Endothelial cell of umbilical vein (primary cell): ENCODE results near the gene SUMF1. TPM values are rescaled to one million over a fixed set of nuclear protein-coding genes. Genes with fewer than 3 reads are reported as not detected.

Source experiments
- BruUV-seq: library from RNA; stranded (reverse); fragments of 400-500 nt; replicated peaks from 2 replicates; lab custom pipeline; 2021; lab: Mats Ljungman, UMichigan
- CTCF ChIA-PET: fragments of 300-600, 350-600 bp; sonication (Branson Sonifier 250); formaldehyde crosslinking; loops from one replicate; lab custom pipeline; 2021; ENCODE audit warnings: antibody characterized with exemption, inconsistent platforms; lab: Charles Lee
- POLR2A ChIA-PET: fragments of 300-600, 350-600 bp; sonication (Branson Sonifier 250); formaldehyde crosslinking; loops from one replicate; lab custom pipeline; 2021; ENCODE audit warnings: antibody characterized with exemption, inconsistent platforms; lab: Charles Lee
- DNase-seq: peaks from one replicate; pipeline ENCODE4 v3.0.0-alpha.2; 2011; ENCODE audit warnings: low read depth, low spot score
- FAIRE-seq: peaks from 2 replicates; lab custom pipeline; 2011; peaks lifted over from hg19 to GRCh38; lab: Jason Lieb, UNC
- H2AFZ ChIP-seq: 2 replicates; pipeline ENCODE4 v1.6.0; 2012; ENCODE audit warnings: low read depth, low read length, control low read depth, inconsistent platforms
- H3K27ac ChIP-seq: 2 replicates; pipeline ENCODE4 v1.5.1; 2011; ENCODE audit warnings: low read depth, mild to moderate bottlenecking, control low read depth, low read length, moderate library complexity; ENCODE audit not compliant: insufficient read depth
- H3K27me3 ChIP-seq, 2 experiments: 2 replicates each; pipeline versions ENCODE4 v1.6.0 to v1.6.1; 2011; ENCODE audit warnings: low read length in 2 of 2, mixed read lengths in 1 of 2; ENCODE audit not compliant: control insufficient read depth in 2 of 2, insufficient read depth in 2 of 2
- H3K36me3 ChIP-seq, 2 experiments: 2 replicates in 1 of 2; 3 replicates in 1 of 2; pipeline ENCODE4 v1.5.1; 2011; ENCODE audit warnings: low read length in 2 of 2, mild to moderate bottlenecking in 1 of 2, moderate library complexity in 1 of 2; ENCODE audit not compliant: control insufficient read depth in 2 of 2, insufficient read depth in 2 of 2; ENCODE audit errors: extremely low read depth in 1 of 2
- H3K4me1 ChIP-seq: 3 replicates; pipeline ENCODE4 v1.5.1; 2011; ENCODE audit warnings: mild to moderate bottlenecking, low read length; ENCODE audit not compliant: control insufficient read depth, insufficient read depth; ENCODE audit errors: extremely low read depth
- H3K4me2 ChIP-seq: 2 replicates; pipeline ENCODE4 v1.6.1; 2011; ENCODE audit warnings: low read length, control low read depth, mixed read lengths; ENCODE audit not compliant: insufficient read depth
- H3K4me3 ChIP-seq, 3 experiments: fragments of 200-600 bp in 1 of 3; sonication (generic), shearing (Covaris generic) in 1 of 3; replicated peaks in 1 of 3; 2 replicates each; pipeline ENCODE4 v1.5.1; 2011 to 2016; ENCODE audit warnings: control low read depth in 3 of 3, low read length in 3 of 3, mild to moderate bottlenecking in 2 of 3, inconsistent platforms in 1 of 3, low read depth in 1 of 3, moderate library complexity in 1 of 3; ENCODE audit not compliant: insufficient read depth in 1 of 3
- H3K79me2 ChIP-seq: 2 replicates; pipeline ENCODE4 v1.6.0; 2012; ENCODE audit warnings: low read length, inconsistent platforms; ENCODE audit not compliant: control insufficient read depth, insufficient read depth
- H3K9ac ChIP-seq: replicated peaks from 2 replicates; pipeline ENCODE3; 2011; ENCODE audit warnings: low read length, control low read depth; ENCODE audit not compliant: insufficient read depth; ENCODE audit errors: extremely low read depth
- H3K9me1 ChIP-seq: replicated peaks from 3 replicates; pipeline ENCODE4 v1.6.0; 2011; ENCODE audit warnings: mild to moderate bottlenecking, low read length; ENCODE audit not compliant: control insufficient read depth, insufficient read depth; ENCODE audit errors: extremely low read depth
- H3K9me3 ChIP-seq: replicated peaks from 2 replicates; pipeline ENCODE4 v1.5.1; 2012; ENCODE audit warnings: low read length, inconsistent platforms; ENCODE audit not compliant: control insufficient read depth, insufficient read depth
- H4K20me1 ChIP-seq: replicated peaks from 2 replicates; pipeline ENCODE3; 2011; ENCODE audit warnings: mild to moderate bottlenecking, low read length; ENCODE audit not compliant: control insufficient read depth, insufficient read depth; ENCODE audit errors: extremely low read depth
- CTCF ChIP-seq, 2 donors: IDR thresholded peaks; 1 replicate in 1 of 2; 2 replicates in 1 of 2; pipeline ENCODE4 v1.5.1; 2011; ENCODE audit warnings: low read length in 2 of 2, mild to moderate bottlenecking in 2 of 2, moderate library complexity in 2 of 2, control low read depth in 1 of 2, inconsistent platforms in 1 of 2, low read depth in 1 of 2; ENCODE audit not compliant: insufficient read depth in 1 of 2; ENCODE audit errors: extremely low read depth in 1 of 2
- EZH2 ChIP-seq: IDR thresholded peaks from 2 replicates; pipeline ENCODE4 v1.6.1; 2012; ENCODE audit warnings: borderline replicate concordance, low read depth, mild to moderate bottlenecking, moderate library complexity, low read length, inconsistent platforms; ENCODE audit not compliant: severe bottlenecking
- FOS ChIP-seq: IDR thresholded peaks from 2 replicates; pipeline ENCODE4 v1.6.1; 2011; ENCODE audit warnings: mild to moderate bottlenecking, low read length, moderate library complexity, borderline replicate concordance; ENCODE audit not compliant: insufficient read depth
- GATA2 ChIP-seq: IDR thresholded peaks from 2 replicates; pipeline ENCODE4 v1.7.0; 2011; ENCODE audit warnings: low read depth, mild to moderate bottlenecking, moderate library complexity, mixed read lengths, low read length; ENCODE audit not compliant: insufficient read length, insufficient read depth
- JUN ChIP-seq: IDR thresholded peaks from 2 replicates; pipeline ENCODE4 v1.6.1; 2011; ENCODE audit warnings: borderline replicate concordance, low read depth; ENCODE audit not compliant: insufficient read length, insufficient read depth
- MAX ChIP-seq: IDR thresholded peaks from 2 replicates; pipeline ENCODE4 v1.6.1; 2011; ENCODE audit not compliant: insufficient read depth, insufficient read length
- MYC ChIP-seq: IDR thresholded peaks from one replicate; pipeline ENCODE4 v1.6.1; 2011; ENCODE audit warnings: mild to moderate bottlenecking, low read depth, low read length
- POLR2A ChIP-seq: IDR thresholded peaks from 2 replicates; pipeline ENCODE4 v1.6.1; 2012; ENCODE audit warnings: low read depth, mild to moderate bottlenecking, control low read depth, low read length
- POLR2AphosphoS5 ChIP-seq: IDR thresholded peaks from 2 replicates; pipeline ENCODE4 v1.6.1; 2012; ENCODE audit warnings: low read depth, mild to moderate bottlenecking, control low read depth, low read length, moderate library complexity; ENCODE audit not compliant: insufficient read depth
- dilution Hi-C: fragments of 300-500 bp; cut with MboI; formaldehyde crosslinking; loops from one replicate; pipeline ENCODE4 v1.15.0; 2019; ENCODE audit warnings: low sequenced_read_pairs; ENCODE audit not compliant: extremely low pct_ligation_motif_present
- intact Hi-C: fragments of 100-400 bp; cut with micrococcal nuclease; formaldehyde crosslinking; loops from one replicate; pipeline ENCODE4 v1.10.0; 2022
- polyA plus RNA-seq, 4 experiments: library from polyadenylated mRNA; depleted of rRNA in 3 of 4; stranded (reverse) in 3 of 4; unstranded in 1 of 4; fragments of >200 nt; gene quantifications; 2 replicates each; pipeline versions ENCODE4 v1.2.1 to v1.2.3, GENCODE V29; 2011 to 2012; ENCODE audit warnings: missing spikeins in 1 of 4
- total RNA-seq: library from RNA; stranded (reverse); gene quantifications from 2 replicates; pipeline ENCODE4 v1.2.3, GENCODE V29; 2021

SUMF1 gene
- total and polyA plus RNA-seq, 2 donors (not counting 3 experiments of a cell fraction or from before 2014, with no cell fraction given): 31.5 to 46.8 TPM

GRCh38 chr3:4512895-4513616 is 46.0 kb upstream of the SUMF1 start:
- TF ChIP-seq POLR2A (no peak), EZH2 (no peak), GATA2 (no peak), CTCF (IDR thresholded peaks at IDR 0.05; ENCODE audit: extremely low read depth in 1 of 2, insufficient read depth in 1 of 2, low read depth in 1 of 2, low read length in 2 of 2) (no peak), JUN (no peak), POLR2AphosphoS5 (no peak), MAX (no peak), FOS (no peak), MYC (no peak)
- no TSS peak for BruUV-seq
- no peaks in the 10 kb centered on the region for H3K36me3 ChIP-seq
- no peaks in the 10 kb centered on the region for H3K27me3 ChIP-seq
- POLR2A ChIA-PET: interaction anchor here (0.7 to 1.3 kb wide), 2 partner anchors 20 to 21 kb away, joined by 3 to 26 read pairs; partner anchors contain the start of gene ITPR1
- H3K4me2 ChIP-seq: no peak overlapping the region
- dilution Hi-C loops (no loop called here), intact Hi-C loops (no loop called here)
- H2AFZ ChIP-seq: peak overlapping the region; percentile 19
- no peak overlapping the region for H3K27ac ChIP-seq
- H3K9ac ChIP-seq: no peak overlapping the region
- FAIRE-seq (no peak), DNase-seq (no peak)
- no peak overlapping the region for H3K4me3 ChIP-seq
- no peaks in the 10 kb centered on the region for H3K4me1 ChIP-seq
- no peaks in the 10 kb centered on the region for H4K20me1 ChIP-seq
- H3K9me3 ChIP-seq: no peaks in the 10 kb centered on the region
- no peaks in the 10 kb centered on the region for H3K9me1 ChIP-seq
- CTCF ChIA-PET: interaction anchor here (0.9 to 1.5 kb wide), 2 partner anchors 11 to 18 kb away, joined by 3 read pairs; no protein-coding TSS in a partner anchor
- no peaks in the 10 kb centered on the region for H3K79me2 ChIP-seq
